ENCODE results near the gene ABLIM3. TPM values are rescaled to one million over a fixed set of nuclear protein-coding genes. Genes with fewer than 3 reads are reported as not detected.
A peak's percentile ranks its signal among the peaks of the same experiment; 100 is the strongest.

ABLIM3 gene
- polyA plus RNA-seq, 1 donor, result 7.2 TPM

- no peaks in the 10 kb centered on the region for H3K27me3 ChIP-seq (ENCODE audit: control insufficient read depth, insufficient read depth, low read length)
- H3K27ac ChIP-seq (ENCODE audit: low read length), result no peak overlapping the region
- DNase-seq, result no peak
- no peaks in the 10 kb centered on the region for H3K9me3 ChIP-seq (ENCODE audit: control insufficient read depth, low read depth, low read length)
- WGBS (ENCODE audit: insufficient coverage, low lambda C conversion rate), result 82% methylated on average over 2 of the region's 3 CpGs
- no peaks in the 10 kb centered on the region for H3K36me3 ChIP-seq (ENCODE audit: control insufficient read depth, insufficient read depth, low read length)
- H3K4me1 ChIP-seq (ENCODE audit: control insufficient read depth, insufficient read depth, low read length), result no peaks in the 10 kb centered on the region
- H3K4me3 ChIP-seq (ENCODE audit: low read length), result no peak overlapping the region
Observed at GRCh38 chr5:149160291-149160787, 19.0 kb downstream of the ABLIM3 start.

GRCh38 chr5:149161026-149161687, 19.9 kb downstream of the ABLIM3 start:
- Histone ChIP-seq H3K36me3 (ENCODE audit: control insufficient read depth, insufficient read depth, low read length) (no peaks in the 10 kb centered on the region), H3K4me1 (ENCODE audit: control insufficient read depth, insufficient read depth, low read length) (no peaks in the 10 kb centered on the region), H3K27me3 (ENCODE audit: control insufficient read depth, insufficient read depth, low read length) (no peaks in the 10 kb centered on the region), H3K27ac (ENCODE audit: low read length) (no peak overlapping the region), H3K9me3 (ENCODE audit: control insufficient read depth, low read depth, low read length) (no peaks in the 10 kb centered on the region), H3K4me3 (ENCODE audit: low read length) (no peak overlapping the region)
- WGBS (ENCODE audit: insufficient coverage, low lambda C conversion rate), result no CpG with 5 or more reads among the region's 9 CpGs
- peak; percentile 33 to 60 for DNase-seq

GRCh38 chr5:149161850-149162249, 20.6 kb downstream of the ABLIM3 start:
- Histone ChIP-seq H3K36me3 (ENCODE audit: control insufficient read depth, insufficient read depth, low read length) (no peaks in the 10 kb centered on the region), H3K27me3 (ENCODE audit: control insufficient read depth, insufficient read depth, low read length) (peaks cover under 1% of the 10 kb centered on the region), H3K4me3 (ENCODE audit: low read length) (no peak overlapping the region), H3K27ac (ENCODE audit: low read length) (no peak overlapping the region), H3K4me1 (ENCODE audit: control insufficient read depth, insufficient read depth, low read length) (no peaks in the 10 kb centered on the region), H3K9me3 (ENCODE audit: control insufficient read depth, low read depth, low read length) (no peaks in the 10 kb centered on the region)
- DNase-seq, result no peak
- no CpG with 5 or more reads among the region's 5 CpGs for WGBS (ENCODE audit: insufficient coverage, low lambda C conversion rate)

- no peaks in the 10 kb centered on the region for H3K4me1 ChIP-seq (ENCODE audit: control insufficient read depth, insufficient read depth, low read length)
- H3K9me3 ChIP-seq (ENCODE audit: control insufficient read depth, low read depth, low read length), result no peaks in the 10 kb centered on the region
- 80% methylated on average over 2 of the region's 9 CpGs for WGBS (ENCODE audit: insufficient coverage, low lambda C conversion rate)
- no peak overlapping the region for H3K27ac ChIP-seq (ENCODE audit: low read length)
- peaks cover 2% of the 10 kb centered on the region for H3K27me3 ChIP-seq (ENCODE audit: control insufficient read depth, insufficient read depth, low read length)
- H3K36me3 ChIP-seq (ENCODE audit: control insufficient read depth, insufficient read depth, low read length), result no peaks in the 10 kb centered on the region
- H3K4me3 ChIP-seq (ENCODE audit: low read length), result no peak overlapping the region
- no peak for DNase-seq
Observed at GRCh38 chr5:149162401-149163084, 21.2 kb downstream of the ABLIM3 start.

DNA sequence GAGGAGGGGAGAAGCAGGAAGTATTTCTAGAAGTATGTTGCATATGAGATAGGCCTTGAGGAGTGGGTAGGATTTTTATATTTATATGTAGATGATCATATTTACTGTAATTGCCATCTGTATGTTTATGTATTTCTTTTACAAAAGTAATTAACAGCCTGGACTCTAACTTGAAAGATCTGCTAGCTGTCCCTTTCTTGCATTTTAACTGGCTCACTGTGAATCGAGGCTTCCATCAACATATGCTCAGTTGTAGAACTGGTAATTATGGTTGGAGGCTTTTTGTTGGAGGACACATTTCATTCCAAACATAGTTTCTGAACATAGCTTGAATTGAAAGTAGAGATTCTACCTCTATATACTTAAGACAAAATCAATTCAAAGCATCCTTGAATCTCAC, 23.4 kb downstream of the ABLIM3 start:
- Histone ChIP-seq H3K27ac (ENCODE audit: low read length) (no peak overlapping the region), H3K36me3 (ENCODE audit: control insufficient read depth, insufficient read depth, low read length) (no peaks in the 10 kb centered on the region), H3K4me1 (ENCODE audit: control insufficient read depth, insufficient read depth, low read length) (no peaks in the 10 kb centered on the region), H3K4me3 (ENCODE audit: low read length) (no peak overlapping the region), H3K27me3 (ENCODE audit: control insufficient read depth, insufficient read depth, low read length) (peaks cover 2% of the 10 kb centered on the region), H3K9me3 (ENCODE audit: control insufficient read depth, low read depth, low read length) (no peaks in the 10 kb centered on the region)
- WGBS (ENCODE audit: insufficient coverage, low lambda C conversion rate), result no CpG with 5 or more reads among the region's 1 CpG
- DNase-seq, result no peak

DNA sequence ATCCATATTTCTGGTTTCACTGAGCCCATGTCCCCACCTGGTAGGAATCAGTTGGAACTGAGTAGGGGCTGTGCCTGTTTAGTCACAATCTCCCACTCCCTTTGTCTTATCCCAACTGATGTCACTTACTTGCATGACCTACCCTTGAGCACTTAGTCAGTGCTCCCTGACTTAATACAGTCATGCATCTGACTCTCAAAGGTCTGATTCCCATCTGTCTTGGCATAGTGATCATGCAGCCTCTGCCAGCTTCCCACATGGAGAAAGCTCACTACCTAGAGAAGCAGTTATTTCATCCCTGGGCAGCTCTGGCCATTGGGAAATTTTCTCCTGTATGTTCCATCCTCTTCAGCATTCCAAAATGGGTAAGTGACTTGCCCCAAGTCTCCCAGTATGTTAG, 24.8 kb downstream of the ABLIM3 start:
- Histone ChIP-seq H3K36me3 (ENCODE audit: control insufficient read depth, insufficient read depth, low read length) (no peaks in the 10 kb centered on the region), H3K4me1 (ENCODE audit: control insufficient read depth, insufficient read depth, low read length) (no peaks in the 10 kb centered on the region), H3K9me3 (ENCODE audit: control insufficient read depth, low read depth, low read length) (no peaks in the 10 kb centered on the region), H3K27me3 (ENCODE audit: control insufficient read depth, insufficient read depth, low read length) (peaks cover 2% of the 10 kb centered on the region), H3K27ac (ENCODE audit: low read length) (no peak overlapping the region), H3K4me3 (ENCODE audit: low read length) (no peak overlapping the region)
- DNase-seq, result no peak

DNA sequence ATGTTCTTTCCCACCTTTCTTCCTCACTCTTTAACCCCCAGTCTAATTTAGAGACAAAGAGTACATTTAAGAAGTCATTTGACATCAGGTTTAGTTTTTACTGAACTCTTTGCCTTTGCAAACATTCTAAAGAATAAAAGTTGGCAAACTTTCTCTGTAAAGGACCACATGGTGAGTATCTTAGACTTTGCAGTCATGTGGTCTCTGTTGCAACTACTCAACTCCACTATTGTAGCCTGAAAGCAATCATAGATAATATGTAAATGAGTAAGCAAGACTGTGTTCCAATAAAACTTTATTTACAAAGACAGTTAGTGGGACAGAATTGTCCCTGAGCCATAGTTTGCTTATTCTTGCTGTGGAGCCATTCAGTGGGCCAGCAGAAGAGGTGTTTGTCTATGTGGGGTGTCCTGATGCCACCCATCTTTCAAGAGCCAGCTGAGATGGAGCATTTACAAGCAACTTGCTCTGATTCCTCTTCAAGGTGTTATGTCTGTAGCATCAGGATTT, 25.4 kb downstream of the ABLIM3 start:
- Histone ChIP-seq H3K36me3 (ENCODE audit: control insufficient read depth, insufficient read depth, low read length) (no peaks in the 10 kb centered on the region), H3K27ac (ENCODE audit: low read length) (no peak overlapping the region), H3K4me3 (ENCODE audit: low read length) (no peak overlapping the region), H3K4me1 (ENCODE audit: control insufficient read depth, insufficient read depth, low read length) (no peaks in the 10 kb centered on the region), H3K9me3 (ENCODE audit: control insufficient read depth, low read depth, low read length) (no peaks in the 10 kb centered on the region), H3K27me3 (ENCODE audit: control insufficient read depth, insufficient read depth, low read length) (peaks cover 4% of the 10 kb centered on the region)
- DNase-seq, result no peak

GRCh38 chr5:149168276-149168906, 27.1 kb downstream of the ABLIM3 start:
- no peaks in the 10 kb centered on the region for H3K4me1 ChIP-seq (ENCODE audit: control insufficient read depth, insufficient read depth, low read length)
- no peak overlapping the region for H3K27ac ChIP-seq (ENCODE audit: low read length)
- no peaks in the 10 kb centered on the region for H3K9me3 ChIP-seq (ENCODE audit: control insufficient read depth, low read depth, low read length)
- no CpG with 5 or more reads among the region's 4 CpGs for WGBS (ENCODE audit: insufficient coverage, low lambda C conversion rate)
- no peak for DNase-seq
- no peaks in the 10 kb centered on the region for H3K36me3 ChIP-seq (ENCODE audit: control insufficient read depth, insufficient read depth, low read length)
- H3K27me3 ChIP-seq (ENCODE audit: control insufficient read depth, insufficient read depth, low read length), result peaks cover 4% of the 10 kb centered on the region
- no peak overlapping the region for H3K4me3 ChIP-seq (ENCODE audit: low read length)

- no CpG with 5 or more reads among the region's 3 CpGs for WGBS (ENCODE audit: insufficient coverage, low lambda C conversion rate)
- DNase-seq, result no peak
- no peaks in the 10 kb centered on the region for H3K9me3 ChIP-seq (ENCODE audit: control insufficient read depth, low read depth, low read length)
Observed at GRCh38 chr5:149170299-149170698, 29.0 kb downstream of the ABLIM3 start.

DNA sequence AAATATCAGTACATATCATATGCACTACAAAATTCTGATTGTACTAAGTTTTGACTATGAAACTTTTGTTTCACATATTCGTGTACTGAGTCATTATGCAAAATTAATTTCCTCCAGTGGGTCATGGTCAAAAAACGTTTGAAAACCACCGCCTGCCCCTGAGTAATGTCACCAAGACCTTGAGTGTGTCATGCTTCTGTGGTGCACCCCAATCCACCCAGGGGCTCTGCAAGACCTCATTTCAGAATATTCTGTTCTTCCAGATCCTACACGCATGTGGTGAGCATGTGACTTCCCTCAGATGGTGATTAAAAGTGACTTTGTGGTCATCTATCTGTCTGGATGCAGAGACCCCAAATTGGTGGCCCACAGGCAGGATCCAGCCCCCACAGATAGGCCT, 31.0 kb downstream of the ABLIM3 start:
- no CpG with 5 or more reads among the region's 4 CpGs for WGBS (ENCODE audit: insufficient coverage, low lambda C conversion rate)

More at GRCh38 chr5:149170299-149170698, 29.0 kb downstream of the ABLIM3 start:
- Histone ChIP-seq H3K4me1 (ENCODE audit: control insufficient read depth, insufficient read depth, low read length) (no peaks in the 10 kb centered on the region), H3K36me3 (ENCODE audit: control insufficient read depth, insufficient read depth, low read length) (no peaks in the 10 kb centered on the region), H3K27me3 (ENCODE audit: control insufficient read depth, insufficient read depth, low read length) (peaks cover 4% of the 10 kb centered on the region), H3K27ac (ENCODE audit: low read length) (no peak overlapping the region), H3K4me3 (ENCODE audit: low read length) (no peak overlapping the region)

More for the DNA sequence above, 31.0 kb downstream of the ABLIM3 start:
- H3K36me3 ChIP-seq (ENCODE audit: control insufficient read depth, insufficient read depth, low read length), result no peaks in the 10 kb centered on the region
- H3K9me3 ChIP-seq (ENCODE audit: control insufficient read depth, low read depth, low read length), result no peaks in the 10 kb centered on the region
- no peak for DNase-seq
- H3K4me1 ChIP-seq (ENCODE audit: control insufficient read depth, insufficient read depth, low read length), result no peaks in the 10 kb centered on the region
- H3K4me3 ChIP-seq (ENCODE audit: low read length), result no peak overlapping the region
- peaks cover 7% of the 10 kb centered on the region for H3K27me3 ChIP-seq (ENCODE audit: control insufficient read depth, insufficient read depth, low read length)
- no peak overlapping the region for H3K27ac ChIP-seq (ENCODE audit: low read length)
